GM19035 (cell line): ENCODE measurements around the gene GKN2.

Experiments
- ATAC-seq: cut with Tn5 transposase; IDR thresholded peaks from one replicate; pipeline ENCODE4 v1.9.1; 2021; ENCODE audit not compliant: unreplicated experiment

GKN2 gene, protein sequence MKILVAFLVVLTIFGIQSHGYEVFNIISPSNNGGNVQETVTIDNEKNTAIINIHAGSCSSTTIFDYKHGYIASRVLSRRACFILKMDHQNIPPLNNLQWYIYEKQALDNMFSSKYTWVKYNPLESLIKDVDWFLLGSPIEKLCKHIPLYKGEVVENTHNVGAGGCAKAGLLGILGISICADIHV

DNA sequence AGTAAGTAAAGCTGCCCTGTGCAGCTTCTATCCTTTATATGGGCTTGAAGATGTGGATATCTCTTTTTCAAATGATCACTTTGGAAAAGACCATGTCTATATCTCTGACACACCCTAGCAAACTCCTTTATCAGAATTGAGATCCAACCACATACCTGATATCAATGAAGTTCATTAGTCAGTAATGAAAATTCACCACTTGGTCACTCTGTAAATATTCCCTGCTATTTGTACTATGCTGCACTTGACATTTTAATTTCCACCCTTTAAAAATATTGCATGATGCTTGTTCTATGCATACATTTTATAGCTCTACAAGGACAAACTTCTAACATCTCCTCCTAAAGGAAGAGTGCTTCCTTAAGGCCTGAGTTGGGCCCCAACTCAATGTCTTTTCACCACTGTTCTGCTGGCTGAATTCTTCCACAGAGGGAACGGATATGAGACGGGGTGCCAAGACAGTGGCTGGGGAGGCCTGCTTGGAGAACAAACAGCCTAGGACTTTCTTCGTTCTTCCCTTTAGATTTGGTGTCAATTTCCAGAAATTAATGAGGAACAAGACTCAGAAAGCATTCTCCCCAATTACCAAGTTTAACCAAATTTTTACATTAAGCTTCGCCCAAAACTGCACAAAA, at the start of gene GKN2:
TSS of gene GKN2 (minus strand) at position 7 of the 635 bp plus-strand sequence. CDS start 32 bp downstream, outside the sequence.
- ATAC-seq: no peak

DNA sequence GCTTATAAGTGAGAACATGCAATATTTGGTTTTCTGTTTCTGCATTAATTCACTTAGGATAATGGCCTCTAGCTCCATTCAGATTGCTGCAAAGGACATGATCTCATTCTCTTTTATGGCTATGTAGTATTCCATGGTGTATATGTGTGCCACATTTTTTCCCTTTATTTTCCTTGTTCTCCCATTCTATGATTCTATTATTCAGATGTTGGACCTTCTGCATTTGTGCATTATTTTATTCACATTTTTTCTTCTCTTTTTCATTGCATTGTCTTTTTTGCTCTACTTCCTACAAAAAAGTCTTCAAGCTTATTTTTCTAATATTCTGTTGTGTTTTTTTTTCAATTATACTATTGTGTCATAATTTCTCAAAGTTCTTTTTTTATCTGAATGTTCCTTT, 49.2 kb upstream of the GKN2 start:
- no peak for ATAC-seq

DNA sequence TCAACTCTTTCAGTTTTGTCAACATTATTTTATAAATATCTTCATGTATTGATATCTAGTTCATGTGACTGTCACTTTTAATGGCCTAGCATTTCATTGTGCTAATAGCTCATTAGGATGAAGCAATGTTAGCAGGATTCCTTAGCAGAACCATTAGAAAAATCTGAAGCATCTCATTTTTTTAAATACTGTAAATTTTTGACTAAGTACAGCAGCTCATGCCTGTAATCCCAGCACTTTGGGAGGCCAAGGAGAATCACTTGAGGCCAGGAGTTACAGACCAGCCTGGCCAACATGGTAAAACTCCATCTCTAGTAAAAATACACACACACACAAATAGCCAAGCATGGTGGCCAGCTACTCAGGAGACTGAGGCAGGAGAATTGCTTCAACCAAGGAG, 44.7 kb upstream of the GKN2 start:
- no peak for ATAC-seq

DNA sequence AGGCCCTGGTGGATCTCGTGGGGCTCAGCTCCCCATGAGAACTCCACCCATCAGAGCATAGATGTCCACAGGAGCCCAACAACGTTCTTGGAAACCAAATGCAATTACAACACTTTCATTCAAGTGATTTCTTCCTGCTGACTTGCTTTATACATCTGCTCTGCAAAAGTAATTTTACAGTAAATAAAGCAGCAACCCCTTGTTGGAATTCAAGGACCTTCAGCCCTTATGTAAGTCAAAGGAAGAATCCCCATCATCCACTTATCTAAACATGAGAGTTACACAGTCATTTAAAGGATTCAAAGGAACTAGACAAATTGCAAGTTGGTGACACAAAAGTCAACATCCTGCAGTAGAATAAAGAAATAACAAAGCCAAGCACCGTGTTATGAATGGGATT, 43.2 kb upstream of the GKN2 start:
- ATAC-seq: no peak

DNA sequence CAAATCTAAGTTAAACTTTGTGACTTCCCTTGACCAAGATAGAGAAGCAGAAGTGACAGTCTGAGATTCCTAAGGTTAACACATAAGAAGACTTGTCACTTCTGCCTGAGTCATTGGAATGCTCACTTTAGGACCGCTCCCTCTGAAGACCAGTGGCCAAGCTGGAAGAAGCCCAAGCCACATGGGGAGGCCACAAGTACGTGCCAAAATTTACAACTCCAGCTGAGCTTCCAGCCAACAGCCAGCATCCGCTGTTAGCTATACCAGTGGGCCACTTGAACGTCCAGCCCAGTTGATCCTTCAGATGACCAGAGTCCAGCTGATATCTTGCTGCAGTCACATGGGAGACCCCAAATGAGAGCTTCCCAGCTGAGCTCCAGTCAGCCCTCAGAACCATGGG, 42.2 kb upstream of the GKN2 start:
- ATAC-seq: no peak

DNA sequence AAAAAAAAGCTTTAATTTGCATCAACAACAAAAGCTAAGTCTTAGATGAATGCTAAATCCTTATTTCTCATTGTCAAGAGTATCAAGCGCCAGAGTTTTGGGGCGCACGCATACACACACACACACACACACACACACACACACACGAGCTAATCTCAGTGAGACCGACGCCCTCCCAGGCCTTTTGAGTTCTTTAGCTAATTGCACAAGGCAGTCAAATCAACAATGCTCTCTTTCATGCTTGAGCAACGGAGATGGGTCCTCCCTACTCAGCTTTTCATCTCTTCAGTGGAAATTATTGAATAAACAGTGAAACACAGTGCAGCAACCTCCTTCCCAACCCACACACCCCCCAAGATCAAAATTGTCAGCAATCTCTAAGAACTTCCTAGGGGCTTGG, 41.0 kb upstream of the GKN2 start:
- no peak for ATAC-seq

DNA sequence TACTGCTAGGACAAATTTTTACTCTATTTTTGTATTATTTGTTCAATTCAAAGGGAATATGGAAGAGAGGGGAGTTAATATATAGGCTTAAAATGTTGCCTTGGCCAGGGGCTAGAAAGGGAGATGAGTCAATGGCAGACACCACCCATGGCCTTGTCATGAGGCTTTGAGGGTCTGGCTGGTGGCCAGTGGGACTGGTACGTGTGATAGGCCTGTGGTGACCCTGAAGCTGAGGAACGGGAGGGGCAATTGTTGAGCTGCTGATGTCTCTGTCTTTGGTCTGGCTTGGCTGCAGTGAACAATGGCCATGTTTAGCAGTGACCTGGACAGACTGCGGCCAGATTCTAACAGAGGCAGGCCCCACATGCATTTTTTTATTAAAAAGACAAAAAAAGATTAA, 40.2 kb upstream of the GKN2 start:
- ATAC-seq: no peak

DNA sequence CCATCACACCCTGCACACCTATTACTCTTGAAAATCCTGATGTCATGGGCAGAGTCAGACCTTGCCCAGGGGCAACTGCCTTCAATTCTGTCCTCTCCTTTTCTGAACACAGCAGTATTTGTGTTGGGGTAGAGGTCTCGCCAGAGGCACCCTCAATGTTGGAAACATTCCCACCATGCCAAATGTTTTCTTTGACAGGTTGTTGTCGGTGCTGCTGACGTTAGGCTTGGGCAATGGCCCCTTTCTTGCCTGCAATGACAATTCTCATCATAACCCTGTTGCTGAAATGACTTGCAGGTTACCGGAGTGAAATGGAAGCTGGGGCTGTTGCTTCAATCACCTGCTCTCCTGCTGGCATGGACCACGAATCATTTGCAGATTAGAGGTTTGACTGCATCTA, 39.6 kb upstream of the GKN2 start:
- no peak for ATAC-seq

DNA sequence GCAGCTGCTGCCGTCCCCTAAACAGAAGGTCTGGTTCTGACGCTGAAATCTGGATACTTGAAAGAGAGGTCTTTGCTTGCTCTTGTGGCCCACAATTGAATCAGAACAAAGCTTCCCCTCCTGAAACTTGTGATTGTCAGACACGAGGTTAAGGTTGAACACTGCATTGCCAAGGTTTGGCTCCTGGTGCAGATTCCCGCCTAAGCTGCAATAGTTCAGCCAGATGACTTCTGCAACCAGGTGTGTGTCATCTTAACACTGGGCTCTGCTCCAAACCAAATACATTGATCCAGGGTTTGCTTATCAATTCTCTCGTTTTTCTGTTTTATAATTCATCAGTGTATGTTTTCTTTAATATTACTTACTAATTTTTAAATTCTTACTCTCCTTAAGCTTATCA, 36.3 kb upstream of the GKN2 start:
- no peak for ATAC-seq

DNA sequence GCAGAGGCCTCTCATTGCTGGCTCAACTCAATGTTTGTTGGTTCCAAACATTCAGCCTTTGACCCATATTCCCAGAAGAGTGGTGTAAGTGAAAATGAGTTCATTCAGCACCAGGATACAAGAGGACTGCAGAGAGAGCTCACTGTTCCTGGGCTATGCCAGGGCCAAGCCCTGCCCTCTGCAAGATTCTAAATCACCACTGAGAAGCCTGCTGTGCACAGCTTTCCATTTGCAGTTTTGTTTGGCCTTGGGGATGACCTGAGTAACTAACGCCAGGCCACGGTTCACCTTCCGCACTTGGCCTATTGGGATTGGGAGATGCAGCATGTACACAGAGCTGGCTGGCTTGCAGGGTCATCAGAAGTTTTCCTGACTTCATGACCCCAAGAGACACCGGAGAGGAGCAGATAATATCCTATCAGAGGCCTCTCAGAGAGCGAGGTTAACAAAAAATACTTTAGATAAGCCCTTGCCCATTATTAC, 34.4 kb upstream of the GKN2 start:
- ATAC-seq: no peak

DNA sequence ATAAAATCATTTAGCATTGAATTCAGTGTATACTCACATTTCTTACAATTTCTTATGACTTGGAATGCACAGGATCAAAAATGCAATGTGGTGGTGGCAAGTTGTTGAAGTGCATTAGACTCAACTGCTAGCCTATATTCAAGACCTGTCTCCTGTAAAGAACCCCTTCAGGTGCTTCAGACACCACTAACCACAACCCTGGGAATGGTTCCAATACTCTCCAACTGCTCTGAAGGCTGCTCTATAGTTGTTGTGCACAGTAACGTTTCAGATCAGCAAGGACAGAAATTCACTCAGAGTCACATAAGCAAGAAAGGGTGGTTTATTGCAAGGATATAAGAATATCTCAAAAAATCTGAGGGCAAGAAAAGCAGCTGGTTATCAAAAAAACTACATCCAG, 28.3 kb upstream of the GKN2 start:
- ATAC-seq: no peak

DNA sequence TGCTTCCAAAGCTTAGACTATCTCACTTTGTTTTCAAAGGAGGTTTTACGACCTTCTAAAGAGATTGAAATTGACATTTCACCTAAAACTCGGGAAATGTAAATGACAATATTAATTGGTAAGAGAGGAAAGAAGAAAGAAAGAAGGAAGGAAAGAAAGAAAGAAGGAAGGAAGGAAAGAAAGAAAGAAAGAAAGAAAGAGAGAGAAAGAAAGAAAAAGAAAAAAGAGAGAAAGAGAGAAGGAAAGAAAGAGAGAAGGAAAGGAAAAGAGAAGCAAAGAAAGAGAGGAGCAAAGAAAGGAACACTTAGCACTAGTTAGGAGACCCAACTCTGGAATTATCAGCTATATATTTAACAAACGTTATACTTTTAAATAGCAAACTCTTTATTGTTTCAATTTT, 25.4 kb upstream of the GKN2 start:
- no peak for ATAC-seq

DNA sequence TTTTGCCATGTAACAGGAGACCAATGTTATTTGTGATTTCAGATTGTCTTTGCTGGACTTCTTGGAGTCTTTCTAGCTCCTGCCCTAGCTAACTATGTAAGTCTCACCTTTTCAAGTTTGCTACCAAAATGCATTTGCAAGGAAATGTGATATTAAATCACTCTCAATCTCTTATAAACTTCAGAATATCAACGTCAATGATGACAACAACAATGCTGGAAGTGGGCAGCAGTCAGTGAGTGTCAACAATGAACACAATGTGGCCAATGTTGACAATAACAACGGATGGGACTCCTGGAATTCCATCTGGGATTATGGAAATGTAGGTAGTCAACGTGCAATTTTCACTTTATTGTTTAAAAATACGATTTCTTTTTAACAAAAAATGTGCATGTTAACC, 24.8 kb upstream of the GKN2 start:
- no peak for ATAC-seq

DNA sequence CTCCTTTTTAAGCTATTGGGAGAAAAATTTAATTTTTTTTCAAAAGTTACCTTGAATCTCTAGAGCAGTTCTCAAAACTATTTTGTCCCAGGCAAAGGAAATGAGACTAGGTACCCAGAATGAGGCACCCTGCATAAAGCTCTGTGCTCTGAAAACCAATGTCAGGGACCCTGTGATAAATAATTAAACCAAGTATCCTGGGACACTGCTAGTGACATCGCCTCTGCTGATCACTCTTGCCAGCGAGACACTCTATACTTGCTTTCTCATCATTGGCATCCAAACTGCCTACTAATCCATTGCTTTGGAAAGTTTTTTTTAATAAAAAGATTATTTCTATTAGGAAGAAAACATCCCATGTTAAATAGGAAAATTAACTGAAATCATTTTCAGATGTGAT, 23.2 kb upstream of the GKN2 start:
- ATAC-seq: no peak

DNA sequence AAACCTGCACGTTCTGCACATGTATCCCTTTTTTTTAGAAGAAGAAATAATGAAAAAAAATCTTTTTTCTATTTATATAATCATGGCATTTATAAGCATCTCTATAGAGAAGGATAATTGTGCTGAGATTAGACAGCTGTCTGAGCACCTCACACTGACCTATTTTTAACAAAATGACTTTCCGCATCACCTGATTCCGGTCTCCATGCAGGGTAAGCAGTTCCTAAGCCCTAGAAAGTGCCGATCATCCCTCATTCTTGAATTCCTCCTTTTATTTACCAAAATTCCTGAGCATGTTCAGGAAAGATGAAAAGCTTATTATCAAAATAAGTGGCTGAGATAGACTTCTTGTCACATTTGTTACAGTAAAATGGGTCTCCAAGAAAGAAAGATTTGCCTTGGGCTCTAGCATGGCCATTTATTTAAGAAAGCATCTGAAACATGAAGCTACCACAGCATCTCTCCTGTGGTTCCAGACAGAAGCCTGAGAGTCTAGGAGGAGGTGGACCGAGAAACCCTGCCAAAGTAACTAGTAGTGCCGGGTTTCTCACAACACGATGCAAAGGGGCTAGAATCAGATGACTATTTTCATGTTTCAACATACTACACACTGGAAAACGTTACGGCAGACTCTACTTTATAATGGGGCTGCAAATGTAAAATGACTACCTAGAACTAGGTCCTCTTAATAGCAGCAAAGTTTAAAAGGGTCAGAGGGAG, 22.4 kb upstream of the GKN2 start:
- ATAC-seq: no peak

DNA sequence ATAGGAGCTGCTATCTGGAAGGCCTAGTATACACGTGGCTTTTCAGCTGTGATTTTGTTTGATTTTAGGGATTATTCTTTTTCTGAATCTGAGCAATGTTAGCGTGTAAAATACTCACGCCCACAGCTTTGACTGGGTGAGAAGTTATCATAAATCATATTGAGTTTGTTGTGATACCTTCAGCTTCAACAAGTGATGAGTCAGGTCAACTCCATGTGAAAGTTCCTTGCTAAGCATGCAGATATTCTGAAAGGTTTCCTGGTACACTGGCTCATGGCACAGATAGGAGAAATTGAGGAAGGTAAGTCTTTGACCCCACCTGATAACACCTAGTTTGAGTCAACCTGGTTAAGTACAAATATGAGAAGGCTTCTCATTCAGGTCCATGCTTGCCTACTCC, 21.6 kb upstream of the GKN2 start, which contains the start of gene GKN1:
TSS of gene GKN1 (plus strand) at position 386 of the 400 bp plus-strand sequence. CDS start 42 bp downstream, outside the sequence.
- ATAC-seq: no peak

DNA sequence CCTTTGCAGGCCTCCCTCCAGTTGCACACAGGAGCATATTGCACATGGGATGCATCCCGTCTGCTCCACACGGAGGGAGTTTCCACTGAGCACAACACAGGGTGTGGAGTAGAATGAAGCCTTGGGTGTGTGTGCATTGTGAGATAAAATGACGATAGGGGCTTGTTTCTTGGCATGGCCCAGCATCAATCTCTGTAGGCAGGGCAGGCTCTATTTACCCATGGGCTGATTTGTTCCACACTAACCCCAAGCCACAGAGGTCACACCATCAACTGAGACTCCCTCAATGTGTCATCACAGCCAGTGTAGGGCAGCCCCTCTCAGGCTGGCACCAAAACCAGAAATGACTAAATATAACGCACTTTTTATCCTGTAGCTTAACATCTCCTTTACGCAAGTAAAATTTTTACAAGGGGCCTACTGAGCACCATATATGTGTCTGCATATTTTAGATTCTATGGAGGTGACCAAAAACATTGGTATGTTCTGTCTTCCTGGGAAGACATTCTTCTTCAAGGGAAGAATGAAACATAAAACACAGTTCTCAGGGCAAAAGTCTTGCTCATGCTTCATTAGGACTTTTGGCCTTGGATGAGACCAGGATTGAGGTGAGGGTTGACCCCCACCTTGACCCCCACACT, 19.0 kb upstream of the GKN2 start:
- no peak for ATAC-seq

DNA sequence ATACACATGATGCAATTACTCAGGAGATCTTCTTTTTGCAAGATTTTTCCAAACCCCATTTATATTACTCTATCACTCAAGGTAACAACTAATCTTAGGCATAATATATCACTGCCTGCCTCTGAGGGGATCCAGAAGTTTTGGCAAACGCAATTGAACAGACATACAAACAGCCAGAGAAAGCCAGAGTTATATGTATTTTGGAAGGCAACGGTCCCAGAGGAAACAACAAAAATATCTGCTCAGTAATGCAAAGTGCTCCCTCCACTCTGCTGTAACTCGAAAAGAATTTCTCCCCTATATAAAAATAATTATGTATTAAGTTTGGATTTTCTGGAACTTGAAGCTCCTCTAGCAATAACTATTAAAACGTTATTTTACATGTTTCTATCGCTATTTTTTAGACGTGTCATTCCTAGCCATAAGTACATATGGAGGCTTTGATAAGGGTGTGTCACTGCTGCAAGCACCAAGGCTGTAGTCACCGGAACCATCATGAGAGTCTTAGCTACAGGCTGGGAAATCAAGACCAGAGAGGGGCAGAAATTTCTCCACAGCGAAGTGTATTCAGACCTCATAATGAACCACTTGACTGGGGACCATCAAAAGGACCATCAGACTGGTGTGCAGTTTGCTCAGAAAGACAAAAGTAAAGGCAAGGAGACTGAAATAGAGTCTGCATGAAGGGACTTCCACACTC, 18.0 kb upstream of the GKN2 start:
- no peak for ATAC-seq

DNA sequence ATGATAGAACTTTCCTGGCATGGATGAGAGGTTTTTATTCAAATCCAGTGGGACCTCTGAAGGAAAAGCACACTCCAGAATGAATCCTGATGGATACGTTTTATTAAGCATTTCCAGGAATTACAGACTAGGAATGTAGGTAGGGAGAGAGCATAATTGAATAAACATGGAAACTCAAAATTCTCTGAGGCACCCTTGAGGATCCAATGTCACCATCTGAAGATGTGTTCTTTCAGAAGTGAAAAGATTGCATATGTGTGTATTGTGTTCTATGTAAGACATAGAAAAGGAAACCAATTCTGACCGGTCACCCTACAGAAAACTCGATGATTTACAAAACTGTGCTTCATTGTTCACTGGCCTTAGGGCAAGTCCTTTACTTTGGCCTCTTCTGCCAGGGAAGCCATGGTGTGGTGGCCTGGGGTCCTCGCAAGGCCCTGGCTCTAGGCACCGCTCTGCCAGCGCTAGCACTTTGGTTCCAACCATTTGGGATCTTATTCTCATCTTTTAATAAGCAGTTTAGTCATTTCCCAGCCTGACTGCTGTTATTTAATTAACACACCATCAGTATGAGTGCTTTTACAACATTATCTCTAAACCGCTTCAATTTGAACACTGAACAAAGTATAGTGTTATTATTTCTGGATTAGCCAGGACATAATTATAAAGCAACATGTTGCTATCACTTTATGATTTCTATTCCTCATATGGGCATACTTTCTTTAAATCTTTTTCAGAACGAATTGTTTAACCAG, 17.2 kb upstream of the GKN2 start:
- ATAC-seq: no peak

DNA sequence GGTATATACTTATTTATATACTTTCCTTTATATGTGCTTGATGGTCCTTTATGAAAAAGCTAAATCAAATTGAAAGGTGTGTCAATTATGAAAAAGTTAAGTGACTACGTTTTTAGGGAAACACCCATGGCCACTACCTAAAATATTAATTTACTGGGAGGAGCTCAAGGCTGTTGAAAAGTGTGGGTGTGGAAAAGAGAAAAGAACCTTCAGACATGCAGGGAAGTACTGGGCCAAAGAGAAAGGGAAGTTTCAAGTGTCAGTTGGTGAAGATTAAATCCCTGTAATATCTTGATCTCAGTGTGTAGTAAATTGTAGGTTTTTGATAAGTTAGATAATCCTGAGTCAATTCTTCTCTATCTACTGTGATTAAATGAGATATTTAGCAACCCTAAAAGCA, 15.5 kb upstream of the GKN2 start:
- ATAC-seq: no peak
